Adrenal gland (tissue), 5 donors: ENCODE results near the gene FCGR1A.
"Not testable (repeated sequence)": the region's sequence is repeated elsewhere in the genome, so short reads cannot be mapped to it uniquely, and the experiment has no call there.

Experiments used
- CTCF ChIP-seq, 6 experiments: fragments of 450-650 bp in 4 of 6; fragments of 200-600 bp in 2 of 6; sonication (generic) in 1 of 6; IDR thresholded peaks; 1 replicate in 5 of 6; 2 replicates in 1 of 6; pipeline versions ENCODE4 v1.5.1 to v1.8.0; 2016 to 2021; ENCODE audit warnings: antibody characterized with exemption in 6 of 6, mild to moderate bottlenecking in 2 of 6, moderate library complexity in 1 of 6
- POLR2A ChIP-seq, 2 donors: fragments of 450-650 bp; IDR thresholded peaks; one replicate each; pipeline ENCODE4 v1.6.1; 2017; ENCODE audit warnings: antibody characterized with exemption in 2 of 2, mild to moderate bottlenecking in 2 of 2, moderate library complexity in 1 of 2
- donor health status: DM: no; HTN: no; CAD: no.

GRCh38 chr1:149777084-149777483 is 5.4 kb upstream of the FCGR1A start:
- not testable (repeated sequence) for TF ChIP-seq CTCF, POLR2A (IDR thresholded peaks at IDR 0.05)
